Neural cell (in vitro differentiated cells): ENCODE measurements around the gene B3GALT6. TPM values are rescaled to one million over a fixed set of nuclear protein-coding genes. Genes with fewer than 3 reads are reported as not detected.

ENCODE experiments used
- H2AFZ ChIP-seq: fragments of 200-600, 300-800 bp; sonication (generic), shearing (Covaris generic); 2 replicates; pipeline ENCODE4 v1.6.0; 2014; ENCODE audit warnings: low read depth, mild to moderate bottlenecking, antibody characterized with exemption, low read length, moderate library complexity
- H3F3A ChIP-seq: fragments of 200-600 bp; shearing (Covaris generic); 2 replicates; pipeline ENCODE4 v1.6.1; 2016; ENCODE audit warnings: mild to moderate bottlenecking, moderate library complexity, mixed read lengths, antibody characterized with exemption, low read length; ENCODE audit not compliant: insufficient read depth, poor library complexity, severe bottlenecking
- H3K27ac ChIP-seq: fragments of 200-600, 300-800 bp; sonication (generic), shearing (Covaris generic); 2 replicates; pipeline ENCODE4 v1.5.1; 2014; ENCODE audit warnings: mild to moderate bottlenecking, low read length, moderate library complexity
- H3K27me3 ChIP-seq: fragments of 300-800, 200-600 bp; sonication (generic), shearing (Covaris generic); 2 replicates; pipeline ENCODE4 v1.6.0; 2014; ENCODE audit warnings: mild to moderate bottlenecking, low read depth, low read length, moderate library complexity; ENCODE audit not compliant: insufficient read depth
- H3K36me3 ChIP-seq: fragments of 300-800, 200-600 bp; sonication (generic), shearing (Covaris generic); 2 replicates; pipeline ENCODE4 v1.5.1; 2014; ENCODE audit warnings: mild to moderate bottlenecking, antibody characterized with exemption, low read length, moderate library complexity; ENCODE audit not compliant: insufficient read depth
- H3K4me2 ChIP-seq: fragments of 300-800, 200-600 bp; sonication (generic), shearing (Covaris generic); 2 replicates; pipeline ENCODE4 v1.6.0; 2014; ENCODE audit warnings: mild to moderate bottlenecking, low read length
- H3K4me3 ChIP-seq: fragments of 300-800, 200-600 bp; sonication (generic), shearing (Covaris generic); 2 replicates; pipeline ENCODE4 v1.5.1; 2014; ENCODE audit warnings: mild to moderate bottlenecking, low read length, moderate library complexity
- H3K79me2 ChIP-seq: fragments of 200-600 bp; shearing (Covaris generic); replicated peaks from 2 replicates; pipeline ENCODE4 v1.6.0; 2014; ENCODE audit warnings: mild to moderate bottlenecking, low read length, moderate library complexity; ENCODE audit not compliant: insufficient read depth
- H3K9ac ChIP-seq: fragments of 300-800, 200-600 bp; sonication (generic), shearing (Covaris generic); 2 replicates; pipeline ENCODE4 v1.6.1; 2016; ENCODE audit warnings: mild to moderate bottlenecking, low read length, mixed read lengths
- H3K9me2 ChIP-seq: fragments of 200-600 bp; shearing (Covaris generic); 2 replicates; pipeline ENCODE4 v1.6.1; 2016; ENCODE audit warnings: mild to moderate bottlenecking, low read length, mixed read lengths; ENCODE audit not compliant: insufficient read depth
- H3K9me3 ChIP-seq: fragments of 200-600, 300-800 bp; sonication (generic), shearing (Covaris generic); 2 replicates; pipeline ENCODE4 v1.6.1; 2016; ENCODE audit warnings: mild to moderate bottlenecking, mixed run types, low read length, moderate library complexity, mixed read lengths
- H4K20me1 ChIP-seq: fragments of 200-600 bp; shearing (Covaris generic); 2 replicates; pipeline ENCODE4 v1.6.1; 2016; ENCODE audit warnings: mild to moderate bottlenecking, mixed run types; ENCODE audit not compliant: insufficient read depth
- CTCF ChIP-seq: fragments of 450-650 bp; IDR thresholded peaks from 2 replicates; pipeline ENCODE4 v1.5.1; 2014; ENCODE audit warnings: antibody characterized with exemption, mild to moderate bottlenecking, moderate library complexity; ENCODE audit not compliant: poor library complexity, severe bottlenecking
- EP300 ChIP-seq: fragments of 450-650 bp; conservative IDR thresholded peaks from 2 replicates; pipeline ENCODE4 v1.6.1; 2014; ENCODE audit warnings: antibody characterized with exemption, mild to moderate bottlenecking, moderate library complexity; ENCODE audit not compliant: poor library complexity, severe bottlenecking
- EZH2 ChIP-seq: fragments of 200-600, 300-800 bp; shearing (Covaris generic), sonication (generic); IDR thresholded peaks from 2 replicates; pipeline ENCODE4 v1.6.1; 2014; ENCODE audit warnings: antibody characterized with exemption, low read length, borderline replicate concordance, mild to moderate bottlenecking; ENCODE audit not compliant: insufficient read depth, poor library complexity, severe bottlenecking
- MXI1 ChIP-seq: fragments of 450-650 bp; conservative IDR thresholded peaks from 2 replicates; pipeline ENCODE4 v1.6.1; 2014; ENCODE audit warnings: antibody characterized with exemption, mild to moderate bottlenecking; ENCODE audit not compliant: poor library complexity, severe bottlenecking
- POLR2AphosphoS5 ChIP-seq: IDR thresholded peaks from 2 replicates; pipeline ENCODE4 v1.6.1; 2012
- RAD21 ChIP-seq: fragments of 450-650 bp; conservative IDR thresholded peaks from 2 replicates; pipeline ENCODE4 v1.6.1; 2014; ENCODE audit warnings: antibody characterized with exemption, mild to moderate bottlenecking, moderate library complexity
- REST ChIP-seq: IDR thresholded peaks from 2 replicates; pipeline ENCODE4 v1.6.1; 2012; ENCODE audit warnings: borderline replicate concordance
- SMC3 ChIP-seq: fragments of 450-650 bp; conservative IDR thresholded peaks from 2 replicates; pipeline ENCODE4 v1.6.1; 2014; ENCODE audit warnings: antibody characterized with exemption, mild to moderate bottlenecking, moderate library complexity; ENCODE audit not compliant: poor library complexity
- TAF1 ChIP-seq: IDR thresholded peaks from 2 replicates; pipeline ENCODE4 v1.6.1; 2012; ENCODE audit warnings: low read depth
- polyA plus RNA-seq: library from polyadenylated mRNA; depleted of rRNA; stranded (reverse); fragments of >200 nt; gene quantifications from 2 replicates; pipeline ENCODE4 v1.2.3, GENCODE V29; 2014

B3GALT6 gene
- polyA plus RNA-seq, 1 donor from 2014 or later = 46.5 TPM

- H2AFZ ChIP-seq = no peak overlapping the region
- TF ChIP-seq MXI1 (no peak), CTCF (no peak), EZH2 (no peak), RAD21 (no peak), POLR2AphosphoS5 (no peak), REST (no peak), TAF1 (no peak), SMC3 (no peak), EP300 (no peak)
- no peaks in the 10 kb centered on the region for H4K20me1 ChIP-seq
- no peaks in the 10 kb centered on the region for H3K27me3 ChIP-seq
- H3K27ac ChIP-seq = no peak overlapping the region
- no peaks in the 10 kb centered on the region for H3K79me2 ChIP-seq
- H3F3A ChIP-seq = no peaks in the 10 kb centered on the region
- H3K4me2 ChIP-seq = no peak overlapping the region
- H3K4me3 ChIP-seq = no peak overlapping the region
- no peaks in the 10 kb centered on the region for H3K9me2 ChIP-seq
- H3K9me3 ChIP-seq = no peaks in the 10 kb centered on the region
- no peak overlapping the region for H3K9ac ChIP-seq
- H3K36me3 ChIP-seq = no peaks in the 10 kb centered on the region
Observed at GRCh38 chr1:1255611-1256010, 23.6 kb downstream of the B3GALT6 start.

GRCh38 chr1:1256956-1257871, 25.2 kb downstream of the B3GALT6 start:
- Histone ChIP-seq H3K4me3 (no peak overlapping the region), H3K27ac (no peak overlapping the region), H3F3A (no peaks in the 10 kb centered on the region), H3K9me3 (no peaks in the 10 kb centered on the region), H3K9ac (no peak overlapping the region), H4K20me1 (no peaks in the 10 kb centered on the region), H3K79me2 (no peaks in the 10 kb centered on the region), H3K4me2 (no peak overlapping the region), H3K27me3 (no peaks in the 10 kb centered on the region), H3K36me3 (no peaks in the 10 kb centered on the region), H2AFZ (no peak overlapping the region), H3K9me2 (no peaks in the 10 kb centered on the region)
- no peak for TF ChIP-seq CTCF
- TF ChIP-seq EP300 = no peak
- no peak for TF ChIP-seq REST
- TF ChIP-seq TAF1 = no peak
- TF ChIP-seq MXI1 = no peak
- no peak for TF ChIP-seq POLR2AphosphoS5
- no peak for TF ChIP-seq SMC3
